NK-92 treated with Interleukin-12 subunit alpha and Interleukin-12 subunit beta, amount 100 ng/mL, for 24 hours (cell line): Measurements from ENCODE around the gene KCNJ5.

ENCODE experiments used
- DNase-seq: peaks from one replicate; lab custom pipeline; 2025; lab: John Stamatoyannopoulos, UW

The KCNJ5 gene

DNA sequence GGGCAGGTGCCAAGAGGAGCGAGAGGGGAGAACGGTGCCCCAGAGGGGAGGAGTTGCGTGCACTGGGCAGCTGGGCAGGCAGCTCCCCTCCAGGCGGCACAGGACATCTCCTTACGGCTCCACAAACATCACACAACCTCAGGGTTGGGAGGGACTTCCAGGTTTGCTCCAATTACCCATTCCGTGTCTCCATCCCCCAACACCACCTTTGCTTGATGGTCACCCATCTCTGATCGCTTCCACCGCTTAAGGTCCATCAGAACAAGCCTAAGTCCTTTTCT lies 66.0 kb downstream of the KCNJ5 start:
- DNase-seq, result no peak

GRCh38 chr11:128961645-128962044 lies 70.5 kb downstream of the KCNJ5 start:
- DNase-seq, result no peak

GRCh38 chr11:128962896-128963295 lies 71.7 kb downstream of the KCNJ5 start:
- no peak for DNase-seq

DNA sequence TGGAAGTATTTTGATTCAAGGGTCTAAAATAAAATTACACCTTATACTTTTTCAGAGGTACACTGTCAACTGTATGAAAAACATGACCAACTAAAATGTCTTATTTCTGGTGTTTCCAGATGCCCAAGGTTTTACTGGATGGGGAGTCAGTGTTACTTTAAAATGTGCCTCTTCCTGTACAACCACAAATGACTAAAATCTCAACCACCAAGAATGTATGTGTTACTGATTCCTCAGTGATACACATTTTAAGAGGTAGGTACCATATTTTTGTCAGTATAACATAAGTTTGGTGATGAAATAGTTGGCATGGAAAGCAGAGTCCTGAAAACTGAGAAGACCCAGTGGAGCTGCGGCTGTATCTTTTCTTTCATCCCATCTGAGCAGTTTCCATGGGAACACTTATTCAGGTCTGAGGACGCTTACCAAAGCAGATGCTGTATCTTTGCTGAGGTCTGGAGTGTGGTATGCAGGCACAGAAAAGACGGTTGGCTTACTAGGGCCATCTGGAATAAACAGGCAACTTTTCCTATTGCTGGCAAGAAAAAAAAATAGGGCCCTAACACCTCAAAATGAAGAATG lies 72.7 kb downstream of the KCNJ5 start:
- no peak for DNase-seq

- DNase-seq, result no peak
Observed at GRCh38 chr11:128964463-128964930, 73.3 kb downstream of the KCNJ5 start.

DNA sequence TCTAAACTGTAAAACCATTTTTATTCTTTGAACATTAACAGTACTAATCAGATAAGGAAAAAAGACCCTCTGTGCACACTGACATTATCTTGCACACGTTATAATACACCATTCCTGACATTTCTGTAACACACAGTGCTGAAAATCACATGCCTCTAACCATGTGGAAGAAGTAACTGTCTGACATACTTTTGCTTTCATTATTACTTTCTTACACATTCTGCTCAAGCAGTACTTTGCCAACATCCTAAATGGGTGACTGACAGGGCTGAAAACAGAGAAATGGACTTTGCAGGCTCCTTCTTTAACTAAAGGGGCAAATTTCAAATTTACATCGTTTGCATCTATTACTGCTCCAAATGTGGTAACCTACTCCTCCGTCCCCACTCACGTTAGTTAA lies 74.3 kb downstream of the KCNJ5 start:
- no peak for DNase-seq

- DNase-seq, result no peak
Observed at GRCh38 chr11:128967578-128967977, 76.4 kb downstream of the KCNJ5 start.

DNA sequence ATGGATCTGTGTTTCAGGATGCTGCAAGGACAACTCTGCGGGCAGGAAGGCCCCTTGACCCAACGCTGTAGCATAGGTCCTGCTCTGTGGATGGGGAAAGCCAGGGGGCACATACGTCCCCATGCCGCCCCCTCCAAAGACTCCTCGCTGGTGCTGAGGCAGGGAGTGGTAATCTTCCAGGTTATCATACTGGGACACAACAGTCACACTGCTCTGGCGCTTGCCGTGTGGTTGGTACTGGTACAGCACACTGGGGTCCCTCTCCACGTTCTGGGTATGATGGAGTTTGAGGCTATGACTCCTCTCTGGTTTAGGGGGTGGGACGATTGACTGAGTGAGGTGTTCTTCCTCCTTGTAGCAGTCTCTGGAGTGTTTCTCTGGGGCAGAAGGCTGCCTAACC lies 77.8 kb downstream of the KCNJ5 start:
- no peak for DNase-seq
